ENCODE measurements around the gene DNAJB11.
A peak's percentile ranks its signal among the peaks of the same experiment; 100 is the strongest.
"Not testable (repeated sequence)": the region's sequence is repeated elsewhere in the genome, so short reads cannot be mapped to it uniquely, and the experiment has no call there.

Gene DNAJB11

GRCh38 chr3:186566772-186567071 lies 3.8 kb upstream of the DNAJB11 start:
- Histone ChIP-seq H3K36me3 (ENCODE audit: insufficient read depth, low read length) (peaks cover 24% of the 10 kb centered on the region; the same call in 1 of the 2 replicates), H3K4me1 (ENCODE audit: insufficient read depth, low read length) (peaks cover 67% of the 10 kb centered on the region), H3K9me3 (ENCODE audit: insufficient read depth, low read length, severe bottlenecking) (no peaks in the 10 kb centered on the region), H3K27me3 (ENCODE audit: insufficient read depth, low read length, poor library complexity) (no peaks in the 10 kb centered on the region), H2AFZ (ENCODE audit: low read depth, low read length) (peak overlapping the region; percentile 97), H3K4me2 (ENCODE audit: insufficient read depth, low read length) (peak overlapping the region; percentile 85), H3K4me3 (ENCODE audit: low read depth in 1 of 2, low read length in 2 of 2) (peak overlapping the region; percentile 64 to 89), H3K9ac (ENCODE audit: low read depth, low read length) (peak overlapping the region; percentile 87), H3K27ac (ENCODE audit: low read length) (peak overlapping the region; percentile 75), H3K79me2 (ENCODE audit: insufficient read depth, low read length) (peaks cover 80% of the 10 kb centered on the region), H4K20me1 (ENCODE audit: insufficient read depth, low read length) (peaks cover 5% of the 10 kb centered on the region; the same call in 1 of the 2 replicates)
- DNase-seq: no peak
- ATAC-seq (ENCODE audit: insufficient read depth, low read depth): no peak
- TF ChIP-seq EZH2 (IDR thresholded peaks at IDR 0.05; ENCODE audit: borderline replicate concordance, low read depth, low read length, severe bottlenecking) (no peak), CTCF (IDR thresholded peaks at IDR 0.05; ENCODE audit: borderline replicate concordance, extremely low read depth, low read length, poor library complexity, severe bottlenecking) (no peak)

- Histone ChIP-seq H3K9me3 (ENCODE audit: insufficient read depth, low read length, severe bottlenecking) (no peaks in the 10 kb centered on the region), H4K20me1 (ENCODE audit: insufficient read depth, low read length) (peaks cover 4% of the 10 kb centered on the region; the same call in 1 of the 2 replicates), H2AFZ (ENCODE audit: low read depth, low read length) (peak within 1 kb of the TSS; percentile 97), H3K4me1 (ENCODE audit: insufficient read depth, low read length) (peaks cover 67% of the 10 kb centered on the region), H3K4me2 (ENCODE audit: insufficient read depth, low read length) (peak within 1 kb of the TSS; percentile 85), H3K36me3 (ENCODE audit: insufficient read depth, low read length) (peaks cover 19% of the 10 kb centered on the region; the same call in 1 of the 2 replicates), H3K27me3 (ENCODE audit: insufficient read depth, low read length, poor library complexity) (no peaks in the 10 kb centered on the region), H3K4me3 (ENCODE audit: low read depth in 1 of 2, low read length in 2 of 2) (peak within 1 kb of the TSS; percentile 64 to 89), H3K79me2 (ENCODE audit: insufficient read depth, low read length) (peaks cover 79% of the 10 kb centered on the region), H3K9ac (ENCODE audit: low read depth, low read length) (peak within 1 kb of the TSS; percentile 87), H3K27ac (ENCODE audit: low read length) (peak within 1 kb of the TSS; percentile 91)
- ATAC-seq (ENCODE audit: insufficient read depth, low read depth) (peak; percentile 59), DNase-seq (peak; percentile 93)
- TF ChIP-seq EZH2 (IDR thresholded peaks at IDR 0.05; ENCODE audit: borderline replicate concordance, low read depth, low read length, severe bottlenecking): no peak
- TF ChIP-seq CTCF (IDR thresholded peaks at IDR 0.05; ENCODE audit: borderline replicate concordance, extremely low read depth, low read length, poor library complexity, severe bottlenecking): no peak
Measured at GRCh38 chr3:186567072-186567921, 3.2 kb upstream of the DNAJB11 start, which contains the start of gene TBCCD1. TBCCD1 (minus strand) TSS chr3:186567339; CDS start chr3:186564329, 3,010 bp downstream.

GRCh38 chr3:186569361-186569760 lies 1.2 kb upstream of the DNAJB11 start:
- peak overlapping the region; percentile 50 to 75 for H3K4me3 ChIP-seq (ENCODE audit: low read depth in 1 of 2, low read length in 2 of 2)
- not testable (repeated sequence) for H3K27me3 ChIP-seq (ENCODE audit: insufficient read depth, low read length, poor library complexity); H3K9me3 ChIP-seq (ENCODE audit: insufficient read depth, low read length, severe bottlenecking); H2AFZ ChIP-seq (ENCODE audit: low read depth, low read length); ATAC-seq (ENCODE audit: insufficient read depth, low read depth); H4K20me1 ChIP-seq (ENCODE audit: insufficient read depth, low read length); DNase-seq
- peaks cover 20% of the 10 kb centered on the region for H3K36me3 ChIP-seq (ENCODE audit: insufficient read depth, low read length)
- H3K79me2 ChIP-seq (ENCODE audit: insufficient read depth, low read length): peaks cover 79% of the 10 kb centered on the region
- H3K4me2 ChIP-seq (ENCODE audit: insufficient read depth, low read length): peak overlapping the region; percentile 85
- H3K9ac ChIP-seq (ENCODE audit: low read depth, low read length): peak overlapping the region; percentile 63
- peak overlapping the region; percentile 82 for H3K27ac ChIP-seq (ENCODE audit: low read length)
- peaks cover 58% of the 10 kb centered on the region for H3K4me1 ChIP-seq (ENCODE audit: insufficient read depth, low read length)

- DNase-seq (no peak), ATAC-seq (ENCODE audit: insufficient read depth, low read depth) (no peak)
- H3K4me1 ChIP-seq (ENCODE audit: insufficient read depth, low read length): peaks cover 58% of the 10 kb centered on the region
- no peaks in the 10 kb centered on the region for H3K9me3 ChIP-seq (ENCODE audit: insufficient read depth, low read length, severe bottlenecking)
- H3K79me2 ChIP-seq (ENCODE audit: insufficient read depth, low read length): peaks cover 75% of the 10 kb centered on the region
- peak overlapping the region; percentile 76 for H2AFZ ChIP-seq (ENCODE audit: low read depth, low read length)
- no peak for TF ChIP-seq CTCF (IDR thresholded peaks at IDR 0.05; ENCODE audit: borderline replicate concordance, extremely low read depth, low read length, poor library complexity, severe bottlenecking)
- no peak for TF ChIP-seq EZH2 (IDR thresholded peaks at IDR 0.05; ENCODE audit: borderline replicate concordance, low read depth, low read length, severe bottlenecking)
- H3K27ac ChIP-seq (ENCODE audit: low read length): peak overlapping the region; percentile 82
- H4K20me1 ChIP-seq (ENCODE audit: insufficient read depth, low read length): peaks cover 3% of the 10 kb centered on the region; the same call in 1 of the 2 replicates
- H3K4me3 ChIP-seq (ENCODE audit: low read depth in 1 of 2, low read length in 2 of 2): peak overlapping the region; percentile 50 to 75
- H3K4me2 ChIP-seq (ENCODE audit: insufficient read depth, low read length): peak overlapping the region; percentile 85
- no peaks in the 10 kb centered on the region for H3K27me3 ChIP-seq (ENCODE audit: insufficient read depth, low read length, poor library complexity)
- peaks cover 24% of the 10 kb centered on the region for H3K36me3 ChIP-seq (ENCODE audit: insufficient read depth, low read length)
- H3K9ac ChIP-seq (ENCODE audit: low read depth, low read length): peak overlapping the region; percentile 63
Measured at GRCh38 chr3:186569779-186570095, 783 bp upstream of the DNAJB11 start.
